H54 (cell line): ENCODE results near the gene KLHL18.

Experiments
- DNase-seq: peaks from one replicate; pipeline ENCODE4 v3.0.0; 2011; ENCODE audit warnings: low spot score, mixed read lengths; ENCODE audit not compliant: insufficient read length
- FAIRE-seq: peaks from 3 replicates; lab custom pipeline; 2011; peaks lifted over from hg19 to GRCh38; lab: Jason Lieb, UNC
- POLR2A ChIP-seq: IDR thresholded peaks from 2 replicates; pipeline ENCODE4 v1.6.1; 2011; ENCODE audit warnings: low read depth, mild to moderate bottlenecking, low read length

The KLHL18 gene

DNA sequence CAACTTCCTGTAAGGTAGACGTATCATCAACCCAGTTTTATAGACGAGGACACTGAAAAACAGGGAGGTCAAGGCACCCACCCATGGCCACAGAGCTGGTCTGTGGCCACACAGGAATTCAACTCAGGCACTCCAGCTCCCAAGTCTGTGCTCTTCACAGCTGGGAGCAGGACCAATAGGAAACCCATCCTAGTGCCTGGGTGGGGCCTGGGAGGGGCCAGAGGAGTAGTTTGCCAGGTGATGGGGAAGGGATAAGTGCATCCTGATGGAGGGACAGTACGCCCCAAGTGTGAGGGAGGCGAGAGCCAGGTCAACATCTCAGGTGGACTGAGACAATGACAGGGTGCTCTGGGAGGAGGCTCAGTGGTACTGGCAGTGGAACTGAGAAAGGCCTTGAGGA is 22.1 kb upstream of the KLHL18 start:
- no peak for TF ChIP-seq POLR2A
- FAIRE-seq = no peak
- DNase-seq = no peak

DNA sequence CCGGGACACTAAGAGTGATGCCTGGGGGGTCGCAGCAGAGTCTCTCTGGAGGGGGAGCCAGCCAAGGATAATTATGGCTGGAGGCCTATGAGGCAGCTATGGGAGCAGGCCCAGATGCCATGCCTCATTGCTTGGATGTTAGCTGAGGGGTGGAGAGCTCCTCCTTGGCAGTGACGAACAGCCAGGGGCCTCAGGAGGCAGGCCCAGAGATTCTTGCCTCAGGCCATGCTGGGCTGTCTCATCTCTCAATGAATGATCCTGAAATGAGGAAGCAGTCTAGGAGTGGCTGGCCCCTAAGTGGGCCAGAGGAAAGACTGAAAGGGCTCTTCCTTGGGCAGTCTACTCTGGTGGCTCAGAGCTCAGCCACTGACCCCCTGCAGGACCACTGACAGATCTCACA is 21.4 kb upstream of the KLHL18 start:
- FAIRE-seq = no peak
- DNase-seq = peak; percentile 47
- TF ChIP-seq POLR2A = no peak

DNA sequence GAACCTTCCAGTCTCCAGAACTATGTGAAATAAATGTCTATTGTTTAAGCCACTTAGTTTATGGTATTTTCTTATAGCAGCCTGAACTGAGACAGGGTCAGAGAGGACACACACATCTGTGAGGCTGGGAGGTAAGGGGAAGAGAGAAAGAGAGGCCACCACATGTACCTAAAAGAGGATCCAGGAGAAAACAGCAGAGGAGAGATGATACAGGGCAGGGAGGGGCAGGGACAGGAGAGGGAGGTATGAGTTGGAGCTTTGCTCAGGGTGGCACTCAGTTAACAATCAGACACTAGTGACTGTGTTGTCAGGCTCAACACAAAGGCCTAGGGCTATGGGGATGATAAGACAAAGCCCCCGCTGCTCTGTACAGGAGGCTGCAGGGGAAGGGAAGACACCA is 17.7 kb upstream of the KLHL18 start:
- FAIRE-seq = no peak
- no peak for TF ChIP-seq POLR2A
- DNase-seq = no peak

DNA sequence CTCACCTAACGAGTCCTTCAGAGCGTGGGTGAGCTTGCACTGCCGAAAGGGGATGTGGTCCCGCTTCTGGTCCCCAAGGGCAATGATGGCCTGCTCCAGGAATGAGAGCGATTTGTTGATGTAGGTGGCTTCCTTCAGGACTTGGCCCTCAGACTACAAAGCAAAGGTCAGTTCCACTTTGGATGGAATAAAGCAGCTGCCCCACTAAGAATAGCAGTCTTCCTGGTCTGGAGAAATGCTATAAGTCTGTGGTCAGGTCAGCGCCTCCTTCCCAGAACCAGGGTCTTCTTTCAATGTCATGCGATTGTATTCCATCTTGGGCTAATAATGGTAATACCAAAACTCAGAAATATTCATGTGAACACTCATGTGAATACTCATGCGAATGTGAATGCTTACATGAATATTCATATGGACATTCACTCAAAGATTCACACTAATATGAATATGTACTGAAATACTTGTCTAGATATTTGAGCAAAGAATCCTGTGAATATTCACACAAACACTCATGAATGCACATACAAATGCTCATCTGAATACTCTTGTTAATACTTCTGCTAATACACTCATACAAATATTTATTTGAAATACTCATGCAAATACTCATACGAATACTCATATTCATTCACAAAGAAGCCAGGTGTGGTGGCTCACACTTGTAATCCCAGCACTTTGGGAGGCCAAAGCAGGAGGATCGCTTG is 16.9 kb upstream of the KLHL18 start:
- DNase-seq (no peak), FAIRE-seq (no peak)
- no peak for TF ChIP-seq POLR2A

DNA sequence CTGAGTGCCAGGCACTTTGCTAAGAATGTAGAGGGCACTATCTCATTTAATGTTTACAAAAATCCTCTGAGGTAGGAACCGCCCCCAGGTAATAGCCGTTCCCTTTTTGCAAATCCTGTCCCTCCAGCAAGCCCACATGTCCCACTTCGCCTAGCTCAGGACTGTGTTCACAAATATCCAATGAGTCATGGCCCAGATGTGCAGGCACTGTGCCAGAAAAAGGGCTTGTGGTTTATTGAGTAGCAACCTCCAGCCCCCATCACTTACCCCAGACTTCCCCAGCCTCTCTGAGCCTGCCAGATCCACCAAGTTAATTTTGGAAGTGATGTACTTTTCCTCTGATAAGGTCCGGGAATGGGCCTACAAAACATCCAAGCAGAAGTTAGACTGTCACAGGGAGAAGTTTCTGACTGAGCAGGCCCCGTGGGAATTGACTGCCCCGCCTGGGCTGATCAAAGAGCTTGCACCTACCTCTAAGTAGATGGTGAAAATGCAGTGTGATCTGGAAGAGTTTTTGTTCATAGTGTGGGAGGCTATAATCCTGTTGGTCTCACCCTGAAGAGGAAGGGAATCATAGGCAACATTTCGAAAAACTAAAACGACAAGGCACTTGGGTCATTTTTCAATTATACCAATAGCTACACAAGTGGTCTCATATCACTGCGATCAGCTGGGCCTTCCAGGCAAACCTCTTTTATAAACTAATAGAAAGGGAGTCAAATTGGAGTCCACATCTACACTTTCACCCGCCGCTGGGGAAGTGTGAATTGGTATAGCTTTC is 15.8 kb upstream of the KLHL18 start:
- FAIRE-seq (peak; percentile 66), DNase-seq (peak; percentile 60)
- no peak for TF ChIP-seq POLR2A

DNA sequence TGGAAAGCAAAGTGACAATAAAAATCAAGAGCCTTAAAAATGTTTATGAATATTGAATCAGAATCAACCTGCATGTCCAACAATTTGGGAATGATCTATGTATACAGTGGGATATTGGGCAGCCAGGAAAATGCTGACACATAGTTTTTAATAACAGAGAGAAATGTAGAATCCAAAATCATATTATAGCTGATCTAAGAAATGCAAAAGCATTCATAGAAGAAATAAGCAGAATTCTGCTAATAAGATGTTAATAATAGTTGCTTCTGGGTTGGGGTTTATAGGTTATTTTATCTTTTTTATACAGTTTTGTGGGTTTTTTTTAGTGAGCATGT is 15.3 kb upstream of the KLHL18 start:
- TF ChIP-seq POLR2A = no peak
- DNase-seq = no peak
- no peak for FAIRE-seq

DNA sequence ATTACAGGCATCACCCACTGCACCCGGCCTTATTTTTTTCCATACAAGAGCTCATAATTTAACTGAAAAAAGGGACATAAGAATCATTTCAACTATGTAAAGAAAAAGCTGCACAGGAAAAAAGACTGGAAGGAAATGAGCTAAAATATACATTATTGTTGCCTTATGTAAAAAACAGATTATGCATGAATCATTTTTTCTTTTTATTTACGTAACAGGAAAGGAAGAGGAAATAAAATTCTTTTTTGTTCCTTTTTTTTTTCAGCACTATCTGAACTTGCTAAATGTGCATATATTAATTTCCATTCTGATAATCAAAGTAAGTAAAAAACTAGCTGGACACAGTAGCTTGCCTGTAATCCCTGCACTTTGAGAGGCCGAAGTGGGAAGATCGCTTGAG is 12.2 kb upstream of the KLHL18 start:
- DNase-seq (no peak), FAIRE-seq (no peak)
- no peak for TF ChIP-seq POLR2A

DNA sequence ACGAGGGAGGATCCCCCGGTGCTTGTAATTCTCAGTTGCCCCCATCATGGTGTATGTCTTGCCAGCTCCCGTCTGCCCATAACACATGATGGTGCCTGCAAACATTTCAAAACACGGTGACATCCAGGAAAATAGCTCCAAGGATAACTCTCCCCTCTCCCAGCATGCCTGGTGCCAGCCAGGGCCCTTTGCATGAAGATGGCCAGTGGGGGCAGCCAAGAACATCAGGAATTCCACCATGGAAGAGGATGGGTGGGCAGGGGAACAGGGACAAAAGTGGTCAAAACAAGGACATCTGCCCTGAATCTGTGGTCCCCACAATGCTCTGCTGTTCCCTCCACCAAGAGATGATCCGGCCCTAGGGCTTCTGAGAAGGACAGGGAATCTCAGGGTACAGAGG is 9.2 kb upstream of the KLHL18 start:
- TF ChIP-seq POLR2A = no peak
- DNase-seq = no peak
- FAIRE-seq = no peak

DNA sequence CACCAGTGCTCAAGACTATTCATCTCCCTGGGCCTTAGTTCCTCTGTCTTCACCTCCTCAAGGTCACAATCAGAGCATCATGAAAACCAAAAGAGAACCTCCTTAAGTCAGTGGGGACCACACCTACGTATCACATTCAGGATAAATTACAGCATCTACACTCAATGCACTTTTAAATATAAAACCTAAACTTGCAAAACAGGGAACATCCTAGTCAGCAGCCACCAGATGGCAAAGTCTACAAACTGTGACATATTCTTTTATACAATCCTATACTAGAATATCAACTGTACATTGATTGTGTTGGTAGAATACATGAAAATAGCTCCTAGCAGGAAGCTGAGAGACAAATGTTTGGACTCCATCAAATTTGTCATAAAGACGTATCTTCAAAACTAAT is 8.1 kb upstream of the KLHL18 start:
- FAIRE-seq (no peak), DNase-seq (no peak)
- TF ChIP-seq POLR2A = no peak

DNA sequence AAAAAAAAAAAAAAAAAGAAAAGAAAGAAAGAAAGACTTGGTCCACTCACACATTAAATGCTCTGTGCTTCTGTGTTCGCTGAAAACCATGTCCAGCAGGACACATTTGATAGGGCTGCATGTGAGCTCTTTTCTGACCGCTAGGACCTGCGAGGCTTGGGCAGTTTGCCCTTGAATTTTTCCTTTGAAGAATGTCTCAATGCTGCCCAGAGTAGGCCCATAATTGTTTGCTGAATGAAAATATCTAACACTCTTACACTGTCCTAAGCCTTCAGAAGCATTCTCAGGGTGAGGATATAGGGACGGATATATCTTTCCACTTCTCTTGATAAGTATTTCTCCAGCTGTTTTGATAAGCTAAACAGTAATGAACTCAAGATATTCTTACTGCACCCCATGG is 6.2 kb upstream of the KLHL18 start:
- no peak for DNase-seq
- no peak for FAIRE-seq
- TF ChIP-seq POLR2A = no peak

DNA sequence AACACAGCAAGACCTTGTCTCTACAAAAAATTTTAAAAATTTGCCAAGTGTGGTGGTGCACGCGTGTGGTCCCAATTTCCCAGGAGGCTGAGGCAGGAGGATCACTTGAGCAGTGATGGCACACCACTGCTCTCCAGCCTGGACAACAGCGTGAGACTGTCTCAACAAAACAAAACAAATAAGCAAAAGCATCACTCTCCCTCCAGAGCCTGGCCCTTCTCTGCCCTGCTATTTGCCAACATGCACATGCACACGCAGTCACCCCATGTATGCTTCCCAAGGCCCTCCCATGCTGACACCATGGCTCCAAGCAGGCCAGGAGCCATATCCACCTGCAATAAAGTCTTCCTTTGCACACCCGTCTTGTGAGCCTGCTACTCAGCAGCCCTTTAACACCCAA is 2.2 kb upstream of the KLHL18 start:
- TF ChIP-seq POLR2A = no peak
- no peak for DNase-seq
- FAIRE-seq = no peak

DNA sequence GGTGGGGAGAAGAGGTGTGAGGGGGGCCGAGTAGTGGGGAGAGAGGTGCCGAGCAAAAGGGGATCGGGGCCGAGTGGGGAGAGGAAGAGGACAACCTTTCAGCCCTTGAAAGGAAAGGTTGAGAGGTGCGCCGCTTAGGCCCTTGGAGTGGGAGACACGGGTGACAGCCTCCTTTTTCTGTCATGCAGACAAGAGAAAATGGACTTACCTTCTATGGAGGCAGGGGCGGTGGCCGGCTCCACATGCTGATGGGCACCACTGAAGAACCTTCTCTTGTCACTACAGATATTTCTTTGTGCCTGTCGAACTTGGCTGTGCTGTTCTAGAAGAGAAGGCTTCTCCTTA is 421 bp downstream of the KLHL18 start:
- no peak for TF ChIP-seq POLR2A
- no peak for FAIRE-seq
- no peak for DNase-seq

DNA sequence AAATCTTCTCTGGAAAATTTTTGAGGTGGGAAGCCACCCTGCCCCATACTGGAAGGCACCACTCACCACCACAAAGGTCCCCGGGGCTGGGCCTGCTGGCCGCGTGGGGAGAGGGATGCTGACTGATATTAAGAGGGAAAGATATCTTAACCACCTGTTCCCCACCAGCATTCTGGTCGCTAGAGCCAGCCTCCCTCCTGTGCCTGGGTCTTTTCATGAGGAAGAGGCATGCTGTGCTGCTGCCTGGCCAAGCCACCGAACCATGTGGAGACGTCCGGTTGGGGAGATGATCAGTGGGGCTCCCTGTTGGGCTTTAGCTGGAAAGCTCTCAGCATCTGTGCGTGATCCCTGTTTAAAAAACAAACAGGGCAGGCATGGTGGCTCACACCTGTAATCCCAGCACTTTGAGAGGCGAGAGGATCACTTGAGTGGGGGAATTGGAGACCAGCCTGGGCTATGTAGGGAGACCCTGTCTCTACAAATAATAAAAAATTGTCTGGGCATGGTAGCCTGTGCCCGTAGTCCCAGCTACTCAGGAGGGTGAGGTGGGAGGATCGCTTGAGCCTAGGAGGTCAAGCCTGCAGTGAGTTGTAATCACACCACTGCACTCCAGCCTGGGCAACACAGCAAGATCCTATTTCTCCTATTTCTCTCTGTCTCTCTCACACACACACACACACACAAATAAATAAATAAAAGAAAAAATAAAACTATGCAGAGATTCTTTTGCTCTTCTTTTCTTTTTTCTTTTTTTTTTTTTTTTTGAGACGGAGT is 1.0 kb downstream of the KLHL18 start:
- DNase-seq = no peak
- no peak for TF ChIP-seq POLR2A
- no peak for FAIRE-seq
